SIG-M5 treated with dmso at 0.1 percent for 504 hours (cell line): Measurements from ENCODE around the gene SSPN.

Experiments
- DNase-seq: peaks from one replicate; lab custom pipeline; 2025; ENCODE audit not compliant: unreplicated experiment; lab: John Stamatoyannopoulos, UW

Gene SSPN

GRCh38 chr12:26264215-26264838 lies 69.0 kb downstream of the SSPN start:
- DNase-seq: no peak

GRCh38 chr12:26265606-26266005 lies 70.2 kb downstream of the SSPN start:
- no peak for DNase-seq

- DNase-seq: no peak
Observed at GRCh38 chr12:26266881-26267280, 71.5 kb downstream of the SSPN start.

- DNase-seq: no peak
Observed at GRCh38 chr12:26268841-26269561, 73.6 kb downstream of the SSPN start.

- DNase-seq: no peak
Observed at GRCh38 chr12:26269562-26270284, 74.3 kb downstream of the SSPN start.

- DNase-seq: peak; percentile 44
Observed at GRCh38 chr12:26271024-26271423, 75.7 kb downstream of the SSPN start.

GRCh38 chr12:26271889-26272492 lies 76.6 kb downstream of the SSPN start:
- no peak for DNase-seq

GRCh38 chr12:26272851-26273250 lies 77.5 kb downstream of the SSPN start:
- no peak for DNase-seq

- no peak for DNase-seq
Observed at GRCh38 chr12:26273811-26274210, 78.4 kb downstream of the SSPN start.

- DNase-seq: peak; percentile 100
Observed at GRCh38 chr12:26274441-26275312, 79.3 kb downstream of the SSPN start.

- DNase-seq: peak; percentile 64
Observed at GRCh38 chr12:26275313-26276131, 80.1 kb downstream of the SSPN start.

- no peak for DNase-seq
Observed at GRCh38 chr12:26276709-26277108, 81.3 kb downstream of the SSPN start.

- DNase-seq: no peak
Observed at GRCh38 chr12:26277506-26278246, 82.3 kb downstream of the SSPN start.

- DNase-seq: no peak
Observed at GRCh38 chr12:26278266-26278665, 82.9 kb downstream of the SSPN start.

- DNase-seq: no peak
Observed at GRCh38 chr12:26278666-26279065, 83.3 kb downstream of the SSPN start.

- no peak for DNase-seq
Observed at GRCh38 chr12:26279091-26279490, 83.7 kb downstream of the SSPN start.

- DNase-seq: no peak
Observed at GRCh38 chr12:26279908-26280307, 84.5 kb downstream of the SSPN start.

GRCh38 chr12:26280869-26281268 lies 85.5 kb downstream of the SSPN start:
- no peak for DNase-seq

GRCh38 chr12:26281320-26281719 lies 85.9 kb downstream of the SSPN start:
- DNase-seq: no peak
